Hematopoietic multipotent progenitor cell treated with erythropoietin and hydrocortisone succinate and interleukin-3 and kit ligand, for 17 days (in vitro differentiated cells): ENCODE data around the gene CCL8.
"Not testable (repeated sequence)": the region's sequence is repeated elsewhere in the genome, so short reads cannot be mapped to it uniquely, and the experiment has no call there.

Experiments used
- DNase-seq: peaks from one replicate; pipeline ENCODE4 v3.0.0-alpha.2; 2015; ENCODE audit warnings: low spot score

CCL8 gene

DNA sequence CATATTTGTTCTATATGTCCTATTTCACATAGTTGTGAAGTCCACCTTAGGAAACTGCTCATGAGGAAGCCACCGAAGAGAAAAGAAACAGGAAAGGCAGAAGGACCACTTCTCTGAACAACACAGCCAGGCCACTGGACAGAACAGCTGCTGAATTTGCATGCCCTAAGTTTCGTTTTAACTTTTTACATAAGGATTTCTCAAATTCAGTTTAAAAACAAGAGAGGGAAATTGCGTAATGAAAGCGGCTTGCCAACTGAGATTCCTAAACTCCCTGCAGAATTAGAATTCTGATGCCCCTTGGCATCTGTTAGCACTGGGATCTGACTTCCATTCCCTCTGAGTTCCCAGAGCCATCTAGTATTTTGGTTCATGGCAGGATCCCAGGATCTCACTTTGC lies 5.0 kb upstream of the CCL8 start:
- DNase-seq, result no peak

GRCh38 chr17:34318474-34318873 lies 761 bp upstream of the CCL8 start:
- DNase-seq, result no peak

DNA sequence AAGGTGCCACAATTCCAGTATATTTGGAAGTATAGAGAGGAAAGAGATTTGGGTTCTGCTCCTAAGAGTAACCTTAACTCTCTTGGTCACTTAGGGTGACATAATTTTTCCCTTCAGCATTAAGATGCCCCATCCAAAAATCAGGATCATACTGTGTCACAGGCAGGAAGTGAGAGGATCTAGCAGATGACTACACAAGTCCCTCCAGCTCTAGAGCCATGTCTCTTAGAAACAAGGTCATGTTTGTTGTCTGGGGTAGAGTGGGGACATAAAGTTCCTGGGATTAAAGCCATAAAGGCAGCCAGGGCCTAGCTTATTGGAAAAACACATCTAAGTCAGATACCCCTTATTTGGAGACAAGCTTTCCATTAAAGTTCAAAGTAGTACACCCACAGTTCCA lies 2.7 kb downstream of the CCL8 start:
- no peak for DNase-seq

DNA sequence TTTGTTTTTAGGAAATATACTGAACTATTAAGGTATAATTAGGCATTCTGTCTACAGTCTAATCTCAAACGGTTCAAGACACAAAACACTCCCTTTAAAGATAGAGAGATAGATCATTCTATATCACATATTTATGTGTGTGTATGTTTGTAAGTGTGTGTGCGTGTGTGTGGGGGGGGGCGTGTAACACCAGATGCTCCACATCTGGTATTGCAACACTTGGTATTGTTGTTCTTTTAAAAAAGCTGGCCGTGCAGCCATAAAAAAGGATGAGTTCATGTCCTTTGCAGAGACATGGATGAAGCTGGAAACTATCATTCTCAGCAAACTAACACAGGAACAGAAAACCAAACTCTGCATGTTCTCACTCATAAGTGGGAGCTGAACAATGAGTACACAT lies 8.3 kb downstream of the CCL8 start:
- not testable (repeated sequence) for DNase-seq

GRCh38 chr17:34337701-34338100 lies 18.5 kb downstream of the CCL8 start:
- no peak for DNase-seq

DNA sequence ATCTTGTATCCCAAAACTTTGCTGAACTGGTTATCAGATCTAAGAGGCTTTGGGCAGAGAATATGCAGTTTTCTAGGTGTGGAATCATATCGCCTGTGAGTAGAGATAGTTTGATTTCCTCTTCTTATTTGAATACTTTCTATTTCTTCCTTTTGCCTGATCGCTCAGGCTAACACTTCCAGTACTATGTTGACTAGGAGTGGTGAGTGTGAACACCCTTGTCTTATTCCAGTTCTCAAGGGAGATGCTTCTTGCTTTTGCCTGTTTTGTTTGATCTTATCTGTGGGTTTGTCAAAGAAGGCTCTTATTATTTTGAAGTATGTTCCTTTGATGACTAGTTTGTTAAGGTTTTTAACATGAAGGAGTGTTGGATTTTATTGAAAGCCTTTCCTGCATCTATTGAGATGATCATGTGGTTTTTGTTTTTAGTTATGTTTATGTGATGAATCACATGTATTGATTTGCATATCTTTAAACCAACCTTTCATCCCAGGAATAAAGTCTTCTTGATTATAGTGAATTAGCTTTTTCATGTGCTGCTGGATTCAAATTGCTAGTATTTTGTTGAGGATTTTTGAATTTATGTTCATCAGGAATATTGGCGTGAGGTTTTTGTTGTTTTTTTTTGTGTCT lies 20.0 kb downstream of the CCL8 start:
- no peak for DNase-seq

DNA sequence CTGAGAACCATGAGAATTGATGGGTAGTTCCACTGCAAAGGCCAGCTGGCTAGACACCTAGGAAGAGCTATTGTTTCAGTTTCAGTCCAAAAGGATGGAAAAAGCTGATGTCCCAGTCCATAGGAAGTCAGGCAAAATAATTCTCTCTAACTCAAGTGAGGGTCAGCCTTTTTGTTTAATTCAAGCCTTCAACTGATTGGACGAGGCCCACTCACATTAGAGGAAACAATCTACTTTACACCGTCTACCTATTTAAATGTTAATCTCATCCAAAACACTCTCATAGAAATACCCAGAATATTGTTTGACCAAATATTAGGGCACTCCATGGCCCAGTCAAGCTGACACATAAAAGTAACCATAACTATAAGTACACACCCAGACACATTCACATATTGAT lies 22.7 kb downstream of the CCL8 start:
- no peak for DNase-seq

DNA sequence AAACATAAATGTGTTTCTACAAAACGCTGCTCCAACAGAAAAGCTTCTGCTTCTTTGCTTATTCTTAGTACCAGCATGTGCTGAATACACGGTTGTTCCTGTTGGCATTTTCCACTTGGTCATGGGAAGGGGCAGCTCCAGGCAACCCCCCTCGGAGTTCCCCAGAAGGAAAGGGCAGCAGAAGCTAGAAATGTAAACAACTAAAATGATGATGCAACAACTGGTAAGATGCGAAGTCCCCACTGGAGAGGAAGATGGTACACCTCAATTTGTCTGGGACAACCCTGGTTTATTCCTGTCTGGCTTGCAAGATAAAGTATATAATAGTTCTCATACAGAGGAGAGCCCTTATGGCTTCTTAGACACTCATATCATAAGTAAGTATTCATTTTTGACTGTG lies 27.8 kb downstream of the CCL8 start:
- no peak for DNase-seq

- DNase-seq, result no peak
Observed at GRCh38 chr17:34349751-34350150, 30.5 kb downstream of the CCL8 start.

DNA sequence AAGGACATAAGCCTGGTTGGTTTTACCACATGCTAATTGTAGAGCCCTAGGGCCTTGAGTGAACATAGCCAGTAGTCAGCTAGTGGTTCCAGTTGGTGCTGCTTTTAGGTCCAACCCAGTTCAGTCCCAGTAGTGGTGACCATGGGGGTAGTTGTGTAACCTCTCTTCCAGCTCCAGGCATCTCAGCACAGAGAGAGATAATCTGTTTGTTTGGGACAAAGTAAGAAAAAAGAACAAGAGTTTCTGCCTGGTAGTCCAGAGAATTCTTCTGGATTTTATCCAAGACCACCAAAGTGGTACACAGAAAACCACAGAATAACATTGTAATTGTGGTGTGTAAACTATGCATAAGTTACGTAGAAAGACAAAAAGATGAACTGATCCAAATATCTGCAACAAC lies 31.9 kb downstream of the CCL8 start:
- no peak for DNase-seq

- DNase-seq, result no peak
Observed at GRCh38 chr17:34352191-34352590, 33.0 kb downstream of the CCL8 start.

GRCh38 chr17:34354637-34355036 lies 35.4 kb downstream of the CCL8 start:
- no peak for DNase-seq

DNA sequence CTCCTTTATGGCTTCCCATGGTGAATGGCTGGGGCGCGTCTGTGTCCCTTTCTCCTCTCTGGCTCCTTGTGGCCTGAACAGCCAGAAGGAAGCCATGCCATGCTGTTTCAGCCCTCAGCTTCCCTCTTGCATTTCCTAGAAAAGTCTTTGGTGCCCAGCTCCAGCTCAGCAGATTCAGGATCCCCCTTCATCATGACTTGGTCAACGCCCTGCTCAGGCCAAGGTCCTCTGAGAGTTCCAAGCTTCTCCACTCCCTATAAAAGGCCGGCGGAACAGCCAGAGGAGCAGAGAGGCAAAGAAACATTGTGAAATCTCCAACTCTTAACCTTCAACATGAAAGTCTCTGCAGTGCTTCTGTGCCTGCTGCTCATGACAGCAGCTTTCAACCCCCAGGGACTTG lies 37.0 kb downstream of the CCL8 start, which contains the start of gene CCL13:
Gene CCL13, plus strand, starts transcription at position 287 of the 400 bp plus-strand sequence. Its CDS starts 47 bp downstream, at position 334.
- no peak for DNase-seq

DNA sequence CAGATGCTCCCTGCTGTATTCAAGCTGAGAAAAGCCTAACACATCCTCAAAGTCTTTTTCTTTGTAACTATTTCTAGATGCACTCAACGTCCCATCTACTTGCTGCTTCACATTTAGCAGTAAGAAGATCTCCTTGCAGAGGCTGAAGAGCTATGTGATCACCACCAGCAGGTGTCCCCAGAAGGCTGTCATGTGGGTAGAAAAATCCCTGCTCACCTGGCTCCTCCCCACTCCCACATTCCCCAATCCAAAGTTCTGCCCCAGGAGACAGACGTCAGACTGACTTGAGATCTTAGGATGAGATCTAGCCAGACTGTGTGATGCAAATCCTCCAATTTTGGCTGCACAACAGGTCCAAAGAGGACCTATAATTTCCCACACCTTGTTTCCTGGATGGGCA lies 38.2 kb downstream of the CCL8 start:
- DNase-seq, result no peak

- no peak for DNase-seq
Observed at GRCh38 chr17:34358631-34359030, 39.4 kb downstream of the CCL8 start.

DNA sequence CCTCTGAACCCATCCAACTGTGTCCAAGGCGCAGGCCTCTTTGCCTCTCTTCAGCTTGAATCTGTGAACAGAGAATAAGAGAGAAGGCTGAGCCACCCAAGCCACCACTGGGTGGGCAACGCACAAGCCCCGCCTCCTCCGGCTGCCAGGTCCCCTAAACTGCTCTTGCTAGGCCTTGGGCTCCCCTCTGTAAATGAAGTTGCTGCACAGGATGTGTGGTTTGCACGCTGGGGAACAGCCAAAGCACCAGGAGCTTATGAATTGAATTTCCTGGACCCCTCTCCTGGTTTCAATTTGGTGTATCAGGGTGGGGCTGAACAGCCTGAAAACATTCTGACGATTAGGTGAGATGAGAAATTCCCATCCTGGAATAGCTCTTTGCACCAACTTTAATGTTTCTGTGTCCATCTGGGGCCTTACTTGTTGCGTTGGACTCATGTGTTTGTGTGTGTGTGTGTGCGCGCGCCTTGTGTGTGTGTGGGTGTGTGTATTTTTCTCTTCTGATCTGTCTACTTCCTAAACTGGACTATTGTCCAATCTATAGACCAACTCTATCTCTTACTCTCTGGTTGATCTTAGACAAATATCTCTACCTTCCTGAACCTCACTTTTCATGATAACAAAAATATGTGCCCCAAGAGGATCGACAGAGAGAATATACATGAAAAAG lies 41.5 kb downstream of the CCL8 start:
- DNase-seq, result no peak

GRCh38 chr17:34361478-34362061 lies 42.3 kb downstream of the CCL8 start:
- DNase-seq, result peak; percentile 57

DNA sequence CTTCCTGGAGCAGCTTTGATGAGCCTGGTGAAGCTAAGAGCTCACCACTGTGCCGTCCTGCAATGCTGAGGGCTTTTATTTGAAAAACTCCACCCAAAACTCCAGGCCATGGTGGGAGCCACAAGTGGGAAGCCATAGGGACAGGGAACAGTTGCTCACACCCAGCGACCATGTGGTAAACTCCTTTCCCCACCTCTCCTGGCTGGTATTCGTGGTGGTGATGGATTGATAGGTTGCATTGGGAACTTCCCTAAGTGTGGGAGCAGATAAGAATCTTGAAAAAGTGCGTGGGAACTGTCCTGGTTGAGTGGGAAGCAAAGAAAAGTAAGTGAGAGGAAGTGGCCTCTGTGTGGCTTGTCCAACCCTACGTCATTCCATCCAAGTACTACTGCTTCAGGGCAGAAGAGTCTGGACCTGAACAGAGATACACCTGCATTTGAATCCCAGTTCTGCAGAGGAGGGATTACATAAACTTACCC lies 44.0 kb downstream of the CCL8 start, which contains the start of gene CCL1:
Gene CCL1, minus strand, starts transcription at position 51 of the 479 bp plus-strand sequence. CDS start 72 bp downstream, outside the sequence.
- no peak for DNase-seq

GRCh38 chr17:34364751-34365150 lies 45.5 kb downstream of the CCL8 start:
- no peak for DNase-seq

GRCh38 chr17:34365340-34365739 lies 46.1 kb downstream of the CCL8 start:
- no peak for DNase-seq

DNA sequence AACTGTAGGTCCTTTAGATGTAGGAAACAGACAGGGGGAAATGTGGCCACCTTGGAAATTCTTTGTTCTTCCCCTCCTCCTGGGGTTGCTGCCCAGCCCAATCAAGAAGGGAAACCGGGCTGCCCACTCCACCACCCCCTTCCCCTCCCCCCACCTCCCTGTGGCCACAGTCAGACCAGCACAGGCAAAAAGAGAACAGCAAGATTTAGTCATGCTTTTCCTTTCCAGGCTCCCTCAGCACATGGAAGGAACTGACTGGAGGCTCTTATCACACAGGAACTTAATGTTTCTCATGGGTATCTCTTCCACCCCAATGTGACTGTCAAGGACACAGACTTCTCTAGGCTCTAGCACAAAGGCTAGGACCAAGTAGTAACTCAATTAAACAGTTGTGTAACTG lies 46.8 kb downstream of the CCL8 start:
- DNase-seq, result no peak

DNA sequence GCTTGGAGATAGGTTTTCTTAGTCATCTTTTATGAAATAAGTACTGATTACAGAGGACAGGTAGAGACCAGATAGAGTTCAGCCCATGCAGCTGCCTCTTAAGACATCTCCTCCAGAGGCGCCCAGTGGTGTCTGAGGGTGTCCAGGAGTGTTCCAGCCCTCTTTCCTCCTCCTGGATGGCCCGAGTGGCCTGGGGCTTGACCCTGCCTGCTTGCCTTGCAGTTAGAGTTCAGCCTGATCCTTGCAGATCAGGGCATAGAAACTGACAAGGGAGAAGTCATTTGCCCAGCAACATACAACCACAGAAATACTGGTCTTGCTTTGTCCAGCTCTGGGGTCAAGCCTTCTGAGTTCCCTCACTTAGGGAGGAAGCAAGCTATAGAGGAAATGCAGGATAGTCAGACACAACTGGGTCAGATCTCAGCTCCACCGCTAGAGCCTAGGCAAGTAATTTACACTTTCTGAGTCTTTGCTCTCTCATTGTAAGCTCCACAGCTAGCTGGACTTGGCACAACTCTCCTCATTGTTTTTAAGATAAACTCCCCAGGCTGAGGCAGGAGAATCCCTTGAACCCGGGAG lies 47.4 kb downstream of the CCL8 start:
- no peak for DNase-seq
